Right hindlimb (tissue), 1 donor: ENCODE data around the gene ITGB7.
"Not testable (repeated sequence)": the region's sequence is repeated elsewhere in the genome, so short reads cannot be mapped to it uniquely, and the experiment has no call there.

Experiments
- DNase-seq: peaks from one replicate; pipeline ENCODE4 v3.0.0-alpha.2; 2018

The ITGB7 gene

DNA sequence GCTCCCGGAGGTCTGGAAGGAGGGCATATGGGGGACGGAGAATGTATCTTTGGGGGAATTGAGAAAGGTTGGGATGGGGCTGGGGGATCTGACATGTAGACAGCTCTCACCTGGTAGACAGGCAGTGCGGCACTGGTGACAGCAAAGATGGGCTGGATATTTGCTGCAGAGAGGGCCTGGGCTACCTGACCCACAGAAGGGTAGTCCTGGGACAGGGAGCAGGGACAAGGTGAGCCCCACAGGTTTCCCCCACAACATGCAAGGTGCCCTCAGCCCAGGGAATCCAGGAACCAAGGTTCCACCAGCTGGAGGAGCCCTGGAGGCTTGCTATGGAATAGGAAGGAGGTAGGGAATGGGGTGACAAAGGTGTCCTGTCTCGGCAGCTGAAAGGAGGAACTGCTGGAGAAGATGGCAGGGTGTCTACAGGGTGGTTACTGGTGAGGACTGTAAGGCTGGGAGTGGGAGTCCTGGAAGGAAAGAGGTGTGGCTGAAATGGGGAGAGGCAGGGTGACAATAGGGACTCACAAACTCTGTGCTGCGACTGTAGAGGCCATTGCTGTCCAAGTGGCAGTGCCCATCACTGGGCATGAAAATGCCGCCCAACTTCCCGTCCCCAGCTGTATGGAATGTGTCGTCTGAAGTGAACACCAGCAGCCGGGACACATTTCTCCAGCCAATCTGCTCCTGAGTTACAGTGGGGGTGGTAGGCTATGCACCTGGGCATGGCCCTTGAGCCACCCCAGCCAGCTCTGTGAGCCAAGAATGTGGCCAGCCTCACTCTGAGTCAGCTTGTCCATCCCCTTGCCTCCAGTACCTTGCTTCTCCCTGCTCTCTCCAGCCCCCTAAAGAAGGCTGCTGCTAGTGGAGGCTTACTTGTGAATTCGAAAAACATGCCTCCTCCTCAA lies 11.3 kb downstream of the ITGB7 start:
- DNase-seq, result no peak

DNA sequence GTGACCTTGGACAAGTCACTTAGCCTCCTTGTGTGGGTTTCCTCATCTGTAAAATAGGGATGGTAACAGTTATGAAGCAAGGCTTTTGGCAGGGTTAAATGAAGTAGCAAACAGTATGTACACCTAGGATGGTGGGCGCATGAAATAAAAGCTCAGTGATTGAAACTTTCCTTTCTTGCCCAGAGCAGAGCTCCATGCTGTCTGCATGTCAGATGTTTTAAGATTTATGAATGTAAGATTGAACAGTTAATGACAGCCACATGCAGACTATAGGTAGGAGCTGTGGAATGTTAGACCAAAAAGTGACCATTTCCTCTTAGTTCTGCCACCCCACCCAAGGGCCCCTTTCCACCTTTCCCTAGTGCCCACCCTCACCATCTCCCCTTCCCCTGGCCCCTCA lies 12.1 kb downstream of the ITGB7 start:
- no peak for DNase-seq

DNA sequence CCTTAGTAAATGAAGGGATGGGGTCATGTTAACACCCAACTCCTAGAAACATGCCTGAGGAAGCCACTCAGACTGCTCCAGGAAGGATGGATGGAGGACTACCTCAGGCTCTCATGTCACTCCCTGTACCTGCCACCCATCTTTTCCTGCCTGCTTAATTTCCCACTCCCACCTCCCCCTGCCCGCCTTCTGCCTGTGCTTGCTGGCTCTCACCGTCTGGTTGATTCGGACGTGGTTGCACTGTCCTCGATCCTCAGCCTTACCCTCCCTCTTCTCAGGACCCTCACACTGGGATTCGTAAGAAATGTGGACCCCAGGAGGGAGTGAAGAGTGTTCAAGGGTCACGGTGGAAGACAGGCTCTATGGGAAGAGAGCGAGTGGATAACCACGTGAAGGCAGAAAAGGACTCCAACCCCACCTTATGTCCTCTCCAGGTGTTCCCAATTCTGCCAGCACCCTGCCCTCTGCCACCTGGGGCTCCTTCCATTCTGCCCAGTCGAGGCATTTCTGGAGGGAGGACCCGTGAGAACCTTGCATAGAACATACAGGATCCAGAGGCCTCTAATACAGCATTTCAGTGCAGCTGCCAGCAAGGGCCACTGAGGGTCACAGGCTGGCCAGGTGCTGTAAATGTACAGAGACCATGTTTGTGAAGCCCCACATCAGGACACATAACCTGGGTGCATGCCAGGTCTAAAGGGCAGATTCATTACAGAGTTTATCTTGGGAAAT lies 12.9 kb downstream of the ITGB7 start:
- DNase-seq, result no peak

DNA sequence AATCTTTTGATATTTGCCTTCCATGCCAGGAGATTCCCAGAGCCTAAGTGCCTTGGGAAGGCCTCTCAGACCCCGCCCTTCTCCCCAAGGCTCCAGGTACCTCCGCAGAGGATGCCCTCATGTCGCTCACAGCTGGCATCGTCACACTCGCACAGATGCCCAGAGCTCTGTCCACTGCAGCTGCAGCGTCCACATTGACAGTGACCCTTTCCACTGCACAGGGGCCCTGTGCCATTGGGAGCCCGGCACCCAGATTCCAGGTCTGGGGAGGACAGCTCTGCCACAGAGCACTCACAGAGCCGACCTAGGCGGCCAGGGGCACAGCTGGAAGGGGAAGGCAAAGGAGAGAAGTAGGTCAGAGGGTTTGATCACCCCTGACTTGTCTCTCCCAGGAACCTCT lies 14.0 kb downstream of the ITGB7 start:
- DNase-seq, result no peak

DNA sequence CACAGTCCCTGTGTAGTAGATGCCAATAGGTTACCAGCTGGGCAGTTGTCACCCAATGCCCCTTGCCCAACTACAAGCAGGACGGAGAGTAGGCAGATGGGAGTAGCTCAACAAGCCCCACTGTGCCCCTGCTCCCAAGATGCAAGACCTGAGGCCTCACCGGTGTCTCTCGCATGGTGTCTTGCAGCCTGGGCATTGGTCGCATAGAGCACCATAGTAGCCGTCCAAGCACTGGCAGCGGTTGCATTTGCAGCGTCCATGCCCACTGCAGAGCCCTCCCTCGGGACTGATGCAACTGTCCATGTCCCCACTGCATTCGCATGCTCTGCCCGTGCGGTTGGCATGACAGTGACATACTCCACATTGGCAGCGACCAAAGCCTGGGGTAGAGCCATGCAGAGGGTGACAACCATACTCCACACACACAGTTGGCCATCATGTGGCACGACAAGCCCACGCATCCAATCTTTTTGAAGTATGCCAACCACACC lies 14.5 kb downstream of the ITGB7 start:
- DNase-seq, result no peak

DNA sequence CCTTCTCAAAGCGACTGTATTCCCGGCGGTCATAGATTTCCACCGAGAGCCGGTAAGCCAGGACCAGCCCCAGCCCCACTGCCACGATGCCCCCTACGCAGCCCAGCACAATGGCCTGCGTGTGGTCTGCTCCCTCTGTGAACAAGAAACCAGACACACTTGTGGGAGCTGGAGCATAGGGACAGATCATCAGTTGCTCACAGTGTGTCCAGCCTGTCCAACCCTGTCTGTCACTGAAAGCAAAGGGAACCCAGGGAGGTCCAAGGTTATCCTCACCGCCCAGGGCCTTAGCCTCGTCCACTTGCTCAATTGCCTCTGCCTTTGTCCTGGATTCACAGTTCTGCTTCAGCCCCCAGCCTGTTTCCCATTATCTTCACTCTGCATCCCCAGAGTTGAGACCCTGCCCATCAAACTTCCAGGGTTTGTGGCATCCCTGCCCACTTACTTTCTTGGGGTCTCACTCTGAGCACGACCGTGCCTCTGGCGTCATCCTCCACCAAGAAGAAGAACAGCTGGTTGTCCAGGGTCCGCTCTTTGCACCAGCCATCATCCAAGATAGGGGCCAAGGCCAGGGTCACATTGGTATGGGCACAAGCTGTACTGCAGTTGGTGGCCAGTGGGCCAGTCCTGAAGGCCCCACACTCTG lies 15.0 kb downstream of the ITGB7 start:
- no peak for DNase-seq

DNA sequence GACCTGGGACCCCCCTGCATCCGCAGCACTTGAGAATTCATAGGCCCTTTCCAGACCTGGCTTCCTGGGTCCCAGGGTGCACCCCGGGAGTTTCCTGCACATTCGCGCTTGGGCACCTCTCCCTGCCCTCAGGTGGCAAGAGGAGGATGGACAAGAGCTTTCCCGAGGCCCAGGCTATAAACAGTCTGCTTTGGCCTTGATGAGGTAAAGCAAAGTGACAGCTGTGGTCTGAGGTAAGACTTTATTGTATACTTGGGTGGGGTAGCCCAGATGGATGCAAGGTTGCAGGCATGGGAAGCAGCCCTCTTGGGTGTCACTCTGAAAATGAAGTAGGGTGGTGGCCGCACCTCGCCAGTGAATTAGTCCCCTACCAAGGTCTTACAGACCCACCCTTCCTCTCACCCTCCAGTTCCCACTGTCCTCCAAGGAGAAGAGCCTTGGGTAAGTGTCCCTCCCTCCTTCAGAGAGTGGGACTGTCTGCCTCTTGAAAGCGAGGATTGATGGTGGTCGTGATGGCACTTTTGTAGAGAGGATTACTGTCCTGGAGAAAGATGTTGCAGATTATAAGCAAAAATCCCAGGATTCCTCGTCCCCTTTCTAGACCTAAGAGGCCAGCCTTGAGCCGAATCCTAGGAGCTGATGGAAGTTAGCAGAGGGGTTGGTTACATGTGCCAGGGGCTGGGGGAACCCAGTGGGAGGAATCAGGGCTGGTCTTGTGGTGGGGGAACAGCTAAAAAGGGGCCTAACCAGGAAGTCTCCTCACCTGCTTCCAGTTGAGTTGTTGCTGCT lies 15.8 kb downstream of the ITGB7 start:
- DNase-seq, result no peak

DNA sequence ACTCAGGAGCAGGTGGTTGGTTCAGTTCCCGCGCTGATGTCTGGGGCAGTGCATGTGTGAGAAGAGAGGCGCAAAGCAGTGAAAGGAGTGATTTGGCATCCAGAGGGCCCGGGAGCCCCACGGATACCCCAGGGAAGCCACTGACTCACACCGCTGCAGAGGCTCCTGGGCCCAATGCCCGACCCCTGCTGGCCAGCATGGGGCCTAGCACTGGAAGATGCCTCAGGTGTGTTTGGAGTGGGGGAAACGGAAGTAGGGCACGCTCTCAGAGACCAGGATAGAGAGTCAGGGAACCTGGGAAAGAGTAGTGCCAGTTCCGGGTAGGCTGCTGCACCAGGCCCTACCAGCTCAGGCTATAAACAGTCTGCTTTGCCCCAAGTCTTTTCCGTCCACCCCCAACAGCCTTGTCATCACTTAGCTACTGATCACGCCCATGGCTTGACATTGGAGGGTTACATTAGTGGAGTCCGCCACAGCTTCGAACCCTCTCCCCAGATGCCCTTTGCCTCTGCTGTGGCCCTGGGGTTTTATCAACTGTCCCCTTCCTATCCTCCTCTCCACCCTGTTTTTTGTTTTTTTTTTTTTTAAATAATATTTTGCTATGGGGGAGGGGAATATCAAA lies 16.8 kb downstream of the ITGB7 start:
- no peak for DNase-seq

DNA sequence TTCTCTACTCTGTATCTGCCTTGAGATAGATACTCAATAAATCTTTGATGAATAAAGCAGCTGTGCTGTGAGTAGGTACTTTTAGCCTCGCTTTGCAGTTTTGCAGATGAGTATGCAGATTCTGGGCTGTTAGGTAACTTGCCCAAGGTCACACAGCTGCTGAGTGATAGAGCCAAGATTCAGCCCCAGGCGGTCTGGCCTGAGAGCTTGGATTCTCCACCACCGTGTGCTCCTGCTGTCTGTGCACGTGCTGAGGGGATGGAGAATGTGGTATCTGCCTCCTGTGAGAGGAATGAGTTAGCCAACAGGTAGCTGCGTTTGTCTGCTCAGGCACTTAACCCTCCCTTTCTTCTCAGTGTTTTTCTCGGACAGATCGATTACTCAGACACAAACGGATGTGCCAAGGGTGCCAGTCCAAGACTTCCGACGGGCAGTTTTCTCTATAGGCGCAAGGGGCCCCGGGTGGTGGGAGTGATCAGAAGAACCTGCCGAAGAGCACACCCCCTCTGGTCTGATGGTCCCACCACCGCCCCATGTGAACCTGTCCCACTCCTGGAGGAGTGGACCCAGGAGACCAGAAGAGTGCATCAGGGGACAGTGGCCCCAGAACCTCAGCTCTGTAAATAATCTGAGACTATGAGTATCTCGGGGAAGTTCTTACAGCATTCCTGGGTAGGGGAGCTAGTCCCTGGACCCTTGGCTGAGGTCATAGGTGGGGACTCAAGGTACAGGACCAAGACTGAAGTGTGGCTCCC lies 19.7 kb downstream of the ITGB7 start:
- no peak for DNase-seq

DNA sequence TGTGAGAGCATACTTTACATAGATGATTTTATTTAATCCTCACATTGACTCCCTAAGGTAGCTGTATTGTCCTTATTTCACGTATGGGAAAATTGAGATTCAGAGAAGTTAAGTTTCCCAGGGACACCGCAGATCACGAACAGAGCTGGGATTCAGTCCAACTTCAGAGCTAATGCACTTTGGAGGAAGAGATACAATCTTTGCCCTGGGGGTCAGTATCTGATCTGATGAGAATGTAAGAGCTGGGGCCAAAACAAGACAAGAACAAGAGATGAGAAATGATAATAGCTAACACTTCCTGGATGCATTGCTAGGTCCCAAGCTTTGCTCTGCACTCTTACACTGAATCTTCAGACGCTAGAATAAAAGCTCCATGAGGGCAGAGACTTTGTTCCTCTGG lies 20.3 kb downstream of the ITGB7 start:
- no peak for DNase-seq

DNA sequence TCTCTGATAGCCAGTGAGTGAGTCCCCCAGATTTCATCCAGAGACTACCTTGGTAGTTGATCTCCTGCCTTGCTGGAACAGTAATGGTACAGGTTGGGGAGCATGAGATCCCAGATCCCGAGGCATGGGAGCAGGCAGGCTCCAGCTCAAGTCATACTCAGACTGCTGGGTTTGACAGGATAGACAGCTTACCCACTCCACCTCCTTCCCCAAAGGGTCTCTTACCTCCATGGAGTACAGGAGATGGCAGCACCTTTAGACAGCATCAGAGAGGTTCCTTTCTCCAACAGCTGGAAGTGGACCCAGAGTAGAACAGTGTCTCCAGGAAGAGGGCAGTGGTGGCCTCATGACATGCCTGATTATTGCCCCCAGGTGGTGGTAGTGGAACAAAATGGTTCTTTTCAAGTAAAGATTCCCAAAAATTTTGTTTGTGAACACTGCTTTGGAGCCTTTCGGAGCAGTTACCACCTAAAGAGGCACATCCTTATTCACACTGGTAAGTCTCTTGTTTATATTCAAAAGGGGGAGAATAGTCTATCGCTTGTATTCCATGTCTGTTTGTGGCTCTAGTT lies 21.4 kb downstream of the ITGB7 start:
- DNase-seq, result no peak

DNA sequence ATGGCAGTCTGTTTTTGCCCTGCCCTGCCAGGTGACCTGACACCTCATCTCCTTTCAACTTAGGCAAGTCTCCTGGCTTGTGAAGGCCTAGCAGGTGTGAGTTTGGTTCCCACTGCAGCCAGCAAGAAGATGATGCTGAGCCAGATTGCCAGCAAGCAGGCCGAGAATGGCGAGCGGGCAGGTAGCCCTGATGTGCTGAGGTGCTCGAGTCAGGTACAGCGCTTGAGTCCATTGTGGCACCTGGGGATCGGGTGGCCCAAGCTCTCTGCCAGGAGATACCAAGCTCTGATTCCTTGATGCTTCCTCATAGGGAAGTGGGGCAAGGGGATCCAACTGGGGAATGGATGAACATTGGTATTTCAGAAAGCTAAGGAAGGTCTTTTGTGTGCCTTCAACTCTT lies 22.2 kb downstream of the ITGB7 start:
- no peak for DNase-seq

DNA sequence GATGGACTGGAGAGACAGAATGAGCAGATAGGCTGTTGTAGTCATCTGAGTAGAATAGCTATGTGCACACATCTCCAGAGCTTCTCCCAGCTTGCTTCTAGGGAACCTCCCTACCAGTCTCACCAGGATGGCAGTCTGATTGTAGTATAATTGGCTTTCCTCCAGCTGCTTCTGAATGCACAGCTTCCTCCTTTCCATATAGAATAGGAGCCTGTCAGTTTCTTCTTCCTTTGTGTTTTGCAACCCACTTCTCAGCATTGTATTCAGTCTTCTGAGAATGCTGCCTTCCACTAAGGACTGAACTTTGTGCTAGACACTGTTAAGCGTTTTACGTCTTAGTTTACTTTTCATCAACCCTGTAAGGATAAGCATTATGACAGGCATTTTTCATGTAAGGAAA lies 24.1 kb downstream of the ITGB7 start:
- no peak for DNase-seq

DNA sequence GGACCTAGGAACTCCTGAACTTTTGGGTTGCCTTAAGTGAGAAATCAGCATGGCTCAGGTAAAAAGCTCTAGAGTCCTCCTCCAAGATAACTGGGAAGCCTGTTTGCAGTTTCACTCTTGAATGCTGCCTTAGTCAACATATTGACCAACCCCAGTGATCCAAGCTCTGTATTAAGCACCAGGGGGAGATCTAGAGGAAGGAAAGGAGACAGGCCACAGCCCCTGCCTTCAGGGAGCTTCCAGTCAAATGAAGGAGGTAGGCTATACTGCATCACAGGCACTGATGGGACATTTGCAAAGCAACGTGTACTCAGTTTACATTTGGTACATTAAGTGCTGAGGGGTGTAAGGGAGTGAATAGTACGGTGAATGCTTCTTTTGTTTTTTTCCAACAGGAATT lies 25.1 kb downstream of the ITGB7 start:
- DNase-seq, result no peak

DNA sequence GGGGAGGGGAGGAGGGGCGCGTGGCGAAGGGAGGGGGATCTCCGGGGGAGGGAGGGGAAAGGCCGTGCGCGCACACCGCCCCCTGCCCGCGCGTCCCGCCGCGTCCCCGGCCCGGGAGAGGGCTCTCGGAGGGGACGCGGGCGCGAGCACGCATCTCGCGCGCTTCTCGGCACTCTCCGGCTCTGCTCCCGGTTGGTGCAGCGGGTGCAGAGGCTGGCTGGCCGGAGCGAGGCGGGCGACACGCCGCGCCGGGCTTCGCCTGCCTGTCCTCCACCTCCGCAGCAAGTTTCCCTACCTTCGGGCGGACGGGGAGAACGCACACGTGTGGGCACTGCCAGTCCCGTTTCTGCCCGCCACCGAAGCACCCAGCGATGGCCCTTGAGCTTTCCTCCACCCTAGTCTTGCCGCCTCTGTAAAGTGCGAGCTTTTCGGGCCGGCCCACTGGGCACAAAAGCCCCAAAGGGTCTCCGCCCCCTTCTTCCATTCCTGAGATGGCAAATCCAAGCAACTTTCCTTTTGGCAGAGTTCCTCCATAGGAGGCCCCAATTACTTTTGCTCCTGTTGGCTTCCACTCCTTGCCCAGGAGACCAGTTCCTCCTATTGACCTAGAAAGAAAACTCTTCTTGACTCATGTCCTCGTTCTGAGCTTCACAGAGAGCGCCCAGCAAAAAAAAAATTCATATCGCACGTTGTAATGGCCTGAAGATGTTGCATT lies 26.0 kb downstream of the ITGB7 start:
- peak; percentile 90 for DNase-seq

DNA sequence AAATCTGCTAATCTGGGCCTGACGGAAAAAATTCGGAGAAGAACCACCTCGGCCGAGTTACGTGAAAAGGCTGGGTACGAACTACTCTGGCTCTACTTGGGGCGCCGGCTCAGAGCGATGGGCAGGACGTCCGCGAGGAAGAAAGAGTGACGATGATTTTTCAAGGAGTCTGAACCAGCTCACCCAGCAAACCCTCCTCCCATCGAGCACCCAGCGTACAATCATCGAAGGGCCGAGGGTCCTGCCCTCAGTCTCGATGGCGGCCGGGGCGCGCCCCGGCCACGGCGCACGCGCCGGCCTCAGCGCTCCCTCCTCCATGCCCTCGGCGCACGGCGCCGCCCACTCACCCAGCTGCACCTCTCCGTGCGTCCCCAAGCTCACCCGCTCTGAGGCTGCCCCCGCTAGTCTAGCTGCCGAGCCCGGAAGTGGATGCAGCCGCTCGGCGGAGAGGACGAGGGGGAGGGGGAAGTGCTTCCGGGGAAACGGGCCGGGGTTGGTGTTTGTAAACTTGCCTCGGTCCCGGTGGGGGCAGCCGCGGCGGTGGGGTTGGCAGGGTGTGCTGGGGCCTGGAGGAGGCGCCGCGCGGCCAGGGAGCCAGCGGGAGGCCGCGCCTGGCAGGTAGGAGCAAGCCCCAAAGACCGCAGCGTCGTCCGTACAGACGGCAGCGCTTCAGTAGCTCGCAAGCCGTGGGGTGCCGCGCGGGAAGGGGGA lies 26.7 kb downstream of the ITGB7 start, which contains the start of the genes CSAD and ZNF740:
CSAD (minus strand) TSS at position 706 of the 711 bp plus-strand sequence. CDS start 7,455 bp downstream, outside the sequence.
ZNF740 (plus strand) TSS at position 503 of the 711 bp plus-strand sequence. CDS start 1,262 bp downstream, outside the sequence.
- DNase-seq, result peak; percentile 98

DNA sequence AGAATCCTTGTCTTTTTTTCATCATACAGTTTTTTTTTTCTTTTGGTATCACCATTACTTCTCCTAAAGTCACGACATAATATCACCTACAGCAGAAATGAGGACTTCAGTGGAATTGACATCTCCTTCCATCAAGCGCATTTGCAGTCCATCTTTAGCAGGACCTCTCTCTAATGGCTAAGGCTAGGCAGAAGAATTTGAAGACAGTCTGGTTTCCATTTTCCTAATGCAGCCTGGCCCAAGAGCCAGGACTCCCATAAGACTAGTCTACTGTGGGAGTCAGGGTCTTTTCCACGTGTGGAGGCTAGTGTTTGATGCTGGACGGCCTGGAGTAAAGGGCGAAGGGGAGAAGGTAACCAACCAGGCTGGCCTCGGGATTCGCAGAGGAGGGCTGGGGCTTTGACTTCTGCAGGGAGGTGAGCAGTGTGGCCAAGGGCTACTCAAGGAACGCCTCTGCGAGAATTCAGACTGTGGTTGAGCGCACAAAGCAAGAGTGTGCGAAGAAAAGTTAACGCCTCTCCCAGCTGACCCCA lies 27.3 kb downstream of the ITGB7 start:
- DNase-seq, result no peak

DNA sequence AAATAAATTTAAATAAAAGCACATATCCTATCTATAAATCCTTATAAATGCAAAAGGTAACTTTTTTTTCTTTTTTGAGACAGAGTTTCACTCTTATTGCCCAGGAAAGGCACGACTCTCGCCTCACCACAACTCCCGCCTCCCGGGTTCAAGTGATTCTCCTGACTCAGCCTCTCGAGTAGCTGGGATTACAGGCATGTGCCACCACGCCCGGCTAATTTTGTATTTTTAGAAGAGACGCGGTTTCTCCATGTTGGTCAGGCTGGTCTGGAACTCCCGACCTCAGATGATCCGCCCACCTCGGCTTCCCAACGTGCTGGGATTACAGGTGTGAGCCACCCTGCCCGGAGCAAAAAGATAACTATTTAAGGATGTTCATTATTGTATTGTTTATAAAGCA lies 28.2 kb downstream of the ITGB7 start:
- not testable (repeated sequence) for DNase-seq

DNA sequence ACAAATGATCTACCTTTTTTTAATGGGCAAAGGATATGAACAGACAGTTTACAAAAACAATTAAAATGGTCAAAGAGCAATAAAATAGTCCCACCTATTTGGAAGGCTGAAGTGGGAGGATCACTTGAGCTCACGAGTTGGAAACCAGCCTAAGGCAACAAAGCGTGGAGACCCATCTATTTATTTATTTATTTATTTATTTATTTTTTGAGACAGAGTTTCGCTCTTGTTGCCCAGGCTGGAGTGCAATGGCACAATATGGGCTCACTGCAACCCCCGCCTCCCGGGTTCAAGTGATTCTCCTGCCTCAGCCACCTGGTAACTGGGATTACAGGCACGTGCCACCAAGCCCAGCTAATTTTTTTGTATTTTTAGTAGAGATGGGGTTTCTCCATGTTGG lies 29.6 kb downstream of the ITGB7 start:
- DNase-seq, result not testable (repeated sequence)
